ENCODE measurements around the gene DSCAM. TPM values are rescaled to one million over a fixed set of nuclear protein-coding genes. Genes with fewer than 3 reads are reported as not detected.

The DSCAM gene
- total and polyA plus RNA-seq, 2 donors (not counting 3 experiments of a cell fraction or from before 2014, with no cell fraction given): not detected

GRCh38 chr21:40129809-40130208, 717.1 kb downstream of the DSCAM start:
- intact Hi-C loops (cut with micrococcal nuclease): no loop called here
- CTCF ChIA-PET: no interaction called here
- Histone ChIP-seq H3K4me1 (ENCODE audit: control insufficient read depth, extremely low read depth, insufficient read depth, low read length) (no peaks in the 10 kb centered on the region), H3K9me3 (replicated peaks; ENCODE audit: control insufficient read depth, insufficient read depth, low read length) (peaks cover 6% of the 10 kb centered on the region), H3K79me2 (ENCODE audit: control insufficient read depth, insufficient read depth, low read length) (no peaks in the 10 kb centered on the region), H3K9me1 (replicated peaks; ENCODE audit: control insufficient read depth, extremely low read depth, insufficient read depth, low read length) (no peaks in the 10 kb centered on the region), H3K9ac (replicated peaks; ENCODE audit: extremely low read depth, insufficient read depth, low read length) (no peak overlapping the region), H3K4me3 (replicated peaks in 1 of 3; ENCODE audit: insufficient read depth in 1 of 3, low read depth in 1 of 3, low read length in 3 of 3) (no peak overlapping the region), H2AFZ (ENCODE audit: low read depth, low read length) (no peak overlapping the region), H3K27ac (ENCODE audit: insufficient read depth, low read depth, low read length) (no peak overlapping the region), H3K4me2 (ENCODE audit: insufficient read depth, low read length) (no peak overlapping the region), H4K20me1 (replicated peaks; ENCODE audit: control insufficient read depth, extremely low read depth, insufficient read depth, low read length) (no peaks in the 10 kb centered on the region), H3K27me3 (ENCODE audit: control insufficient read depth in 2 of 2, insufficient read depth in 2 of 2, low read length in 2 of 2) (no peaks in the 10 kb centered on the region), H3K36me3 (ENCODE audit: control insufficient read depth in 2 of 2, extremely low read depth in 1 of 2, insufficient read depth in 2 of 2, low read length in 2 of 2) (no peaks in the 10 kb centered on the region)
- no TSS peak for BruUV-seq (replicated peaks)
- DNase-seq (ENCODE audit: low read depth, low spot score): no peak
- TF ChIP-seq FOS (IDR thresholded peaks at IDR 0.05; ENCODE audit: borderline replicate concordance, insufficient read depth, low read length) (no peak), EZH2 (IDR thresholded peaks at IDR 0.05; ENCODE audit: borderline replicate concordance, low read depth, low read length, severe bottlenecking) (no peak), POLR2AphosphoS5 (IDR thresholded peaks at IDR 0.05; ENCODE audit: insufficient read depth, low read depth, low read length) (no peak)
- FAIRE-seq: no peak
- dilution Hi-C loops (cut with MboI; ENCODE audit: extremely low pct_ligation_motif_present, low sequenced_read_pairs): no loop called here
- POLR2A ChIA-PET: no interaction called here

GRCh38 chr21:40128891-40129290, 718.1 kb downstream of the DSCAM start:
- dilution Hi-C loops (cut with MboI; ENCODE audit: extremely low pct_ligation_motif_present, low sequenced_read_pairs): no loop called here

More at GRCh38 chr21:40128891-40129290, 718.1 kb downstream of the DSCAM start:
- Histone ChIP-seq H3K9me1 (replicated peaks; ENCODE audit: control insufficient read depth, extremely low read depth, insufficient read depth, low read length) (no peaks in the 10 kb centered on the region), H3K27ac (ENCODE audit: insufficient read depth, low read depth, low read length) (no peak overlapping the region), H4K20me1 (replicated peaks; ENCODE audit: control insufficient read depth, extremely low read depth, insufficient read depth, low read length) (no peaks in the 10 kb centered on the region), H3K79me2 (ENCODE audit: control insufficient read depth, insufficient read depth, low read length) (no peaks in the 10 kb centered on the region), H3K27me3 (ENCODE audit: control insufficient read depth in 2 of 2, insufficient read depth in 2 of 2, low read length in 2 of 2) (no peaks in the 10 kb centered on the region), H3K4me1 (ENCODE audit: control insufficient read depth, extremely low read depth, insufficient read depth, low read length) (no peaks in the 10 kb centered on the region), H3K36me3 (ENCODE audit: control insufficient read depth in 2 of 2, extremely low read depth in 1 of 2, insufficient read depth in 2 of 2, low read length in 2 of 2) (no peaks in the 10 kb centered on the region), H3K4me2 (ENCODE audit: insufficient read depth, low read length) (no peak overlapping the region), H3K9ac (replicated peaks; ENCODE audit: extremely low read depth, insufficient read depth, low read length) (no peak overlapping the region), H2AFZ (ENCODE audit: low read depth, low read length) (no peak overlapping the region), H3K9me3 (replicated peaks; ENCODE audit: control insufficient read depth, insufficient read depth, low read length) (peaks cover 6% of the 10 kb centered on the region), H3K4me3 (replicated peaks in 1 of 3; ENCODE audit: insufficient read depth in 1 of 3, low read depth in 1 of 3, low read length in 3 of 3) (no peak overlapping the region)
- CTCF ChIA-PET: interaction anchor here (0.6 kb wide), 1 partner anchor 965 kb away, joined by 4 read pairs; no protein-coding TSS in a partner anchor
- POLR2A ChIA-PET: no interaction called here
- TF ChIP-seq POLR2AphosphoS5 (IDR thresholded peaks at IDR 0.05; ENCODE audit: insufficient read depth, low read depth, low read length) (no peak), FOS (IDR thresholded peaks at IDR 0.05; ENCODE audit: borderline replicate concordance, insufficient read depth, low read length) (no peak)
- no TSS peak for BruUV-seq (replicated peaks)
- DNase-seq (ENCODE audit: low read depth, low spot score) (no peak), FAIRE-seq (no peak)
- intact Hi-C loops (cut with micrococcal nuclease): no loop called here
